Fibroblast of skin of right biceps (primary cell): ENCODE measurements around the gene BRSK2.
"Not testable (repeated sequence)": the region's sequence is repeated elsewhere in the genome, so short reads cannot be mapped to it uniquely, and the experiment has no call there.

Experiments used
- DNase-seq: peaks from one replicate; pipeline ENCODE4 v3.0.0-alpha.2; 2013

The BRSK2 gene

DNA sequence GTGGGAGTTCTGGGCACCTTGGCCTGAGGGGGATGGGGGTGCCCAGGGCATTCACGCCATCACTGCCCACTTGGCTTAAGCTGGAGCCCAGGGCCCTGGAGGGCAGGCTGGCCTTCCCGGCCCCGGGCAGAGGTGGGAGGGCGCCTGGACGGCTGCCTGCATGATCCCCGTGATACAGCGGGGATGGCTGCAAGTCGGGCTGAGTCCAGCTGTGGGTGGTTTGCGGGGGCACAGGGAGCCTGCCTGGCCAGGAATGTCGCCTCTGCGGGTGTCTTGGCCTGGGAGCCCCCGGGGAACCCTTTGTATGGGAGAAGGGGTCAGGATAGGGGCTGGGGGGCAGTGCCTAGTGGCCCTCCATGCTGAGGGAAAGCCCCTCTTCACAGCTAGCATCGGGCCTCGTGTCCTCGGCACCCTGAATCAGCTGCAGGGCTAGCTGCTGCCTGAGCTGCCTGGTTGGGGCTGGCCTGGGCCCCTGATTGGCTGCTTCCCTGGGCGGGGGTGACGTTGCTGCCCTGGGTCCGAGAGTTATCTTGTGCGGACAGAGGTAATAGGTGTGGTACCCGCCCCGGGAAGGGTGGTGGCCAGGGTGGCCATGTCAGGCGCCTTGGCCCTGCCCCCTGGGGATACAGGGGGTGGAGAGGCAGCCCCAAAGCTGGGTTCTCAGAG, 8.3 kb downstream of the BRSK2 start:
- no peak for DNase-seq

DNA sequence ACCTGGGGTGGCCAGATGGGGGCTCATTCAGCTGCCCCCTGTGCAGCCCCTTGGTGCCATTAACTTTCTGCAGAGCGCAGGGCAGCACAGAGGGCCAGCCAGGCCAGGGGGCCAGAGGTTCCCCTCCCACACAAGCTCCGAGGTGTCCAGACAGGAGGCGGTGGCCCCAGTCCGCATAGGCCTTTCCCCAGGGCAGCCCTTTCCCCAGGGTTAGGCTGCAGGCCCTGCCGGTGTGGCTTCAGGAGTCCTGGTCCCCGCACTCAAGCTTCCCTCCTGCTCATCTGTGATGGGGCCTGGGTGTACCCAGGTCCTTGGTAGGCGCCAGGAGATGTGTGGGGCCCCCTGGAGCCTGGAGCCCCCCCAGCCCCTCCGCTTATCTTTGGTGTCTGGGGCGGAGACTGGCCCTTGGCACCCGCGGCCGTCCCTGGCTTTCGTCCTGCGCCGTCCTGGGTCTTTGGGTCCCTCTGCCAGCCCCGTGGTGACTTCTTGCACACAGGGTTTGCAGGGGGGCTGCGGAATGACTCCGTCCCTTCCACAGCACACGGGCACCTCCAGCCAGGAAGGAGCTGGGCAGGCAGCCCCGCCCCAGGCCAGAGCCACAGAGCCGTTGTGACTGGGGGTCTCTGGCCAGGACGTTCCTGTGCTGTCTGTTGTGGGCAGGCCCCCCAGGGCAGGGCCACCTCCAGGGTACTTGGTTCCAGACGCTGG, 8.9 kb downstream of the BRSK2 start:
- no peak for DNase-seq

DNA sequence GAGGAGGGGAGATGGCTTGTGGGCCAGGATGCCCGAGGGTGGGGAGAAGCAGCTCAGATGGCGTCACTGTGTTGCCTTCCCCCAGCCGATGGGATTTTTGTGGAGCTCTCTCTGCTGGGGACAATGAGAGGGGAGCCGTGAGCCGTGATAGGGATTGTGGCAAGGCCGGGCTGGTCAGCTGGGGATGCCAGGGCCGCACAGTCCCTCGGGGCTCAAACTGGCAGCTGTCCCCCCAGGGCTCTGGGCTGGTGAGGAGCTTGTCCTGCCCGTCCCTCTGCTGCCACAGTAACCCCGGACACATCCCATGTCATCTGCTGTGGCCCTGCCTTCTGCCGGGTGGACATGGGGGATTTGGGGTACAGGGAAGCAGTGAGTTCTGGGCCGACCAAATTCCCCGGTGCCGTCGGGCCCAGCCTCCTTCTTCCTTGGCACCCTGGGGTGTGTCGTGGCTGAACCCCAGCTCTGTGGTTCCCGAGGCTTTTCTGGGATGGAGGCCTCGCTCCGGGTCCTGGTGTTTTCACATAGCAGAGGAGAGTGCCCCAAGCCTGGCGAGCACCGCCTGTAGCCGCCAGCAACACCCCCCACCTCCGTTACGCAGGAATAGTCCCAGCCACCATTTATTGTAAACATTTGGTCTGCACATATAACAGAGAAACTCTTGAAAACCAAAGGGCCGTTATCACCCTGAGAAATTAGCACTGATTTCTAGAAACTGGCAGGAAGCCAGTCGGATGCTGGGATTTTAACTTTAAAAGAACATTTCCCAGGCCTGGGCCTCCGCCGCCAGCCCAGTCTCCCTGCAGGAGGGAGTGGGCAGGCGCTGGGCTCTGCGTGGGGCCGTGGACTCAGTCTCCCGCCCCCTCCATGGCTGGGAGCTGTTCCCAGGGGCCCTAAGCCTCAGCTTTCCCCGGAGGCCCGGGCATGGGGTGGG, 9.9 kb downstream of the BRSK2 start:
- DNase-seq: no peak

DNA sequence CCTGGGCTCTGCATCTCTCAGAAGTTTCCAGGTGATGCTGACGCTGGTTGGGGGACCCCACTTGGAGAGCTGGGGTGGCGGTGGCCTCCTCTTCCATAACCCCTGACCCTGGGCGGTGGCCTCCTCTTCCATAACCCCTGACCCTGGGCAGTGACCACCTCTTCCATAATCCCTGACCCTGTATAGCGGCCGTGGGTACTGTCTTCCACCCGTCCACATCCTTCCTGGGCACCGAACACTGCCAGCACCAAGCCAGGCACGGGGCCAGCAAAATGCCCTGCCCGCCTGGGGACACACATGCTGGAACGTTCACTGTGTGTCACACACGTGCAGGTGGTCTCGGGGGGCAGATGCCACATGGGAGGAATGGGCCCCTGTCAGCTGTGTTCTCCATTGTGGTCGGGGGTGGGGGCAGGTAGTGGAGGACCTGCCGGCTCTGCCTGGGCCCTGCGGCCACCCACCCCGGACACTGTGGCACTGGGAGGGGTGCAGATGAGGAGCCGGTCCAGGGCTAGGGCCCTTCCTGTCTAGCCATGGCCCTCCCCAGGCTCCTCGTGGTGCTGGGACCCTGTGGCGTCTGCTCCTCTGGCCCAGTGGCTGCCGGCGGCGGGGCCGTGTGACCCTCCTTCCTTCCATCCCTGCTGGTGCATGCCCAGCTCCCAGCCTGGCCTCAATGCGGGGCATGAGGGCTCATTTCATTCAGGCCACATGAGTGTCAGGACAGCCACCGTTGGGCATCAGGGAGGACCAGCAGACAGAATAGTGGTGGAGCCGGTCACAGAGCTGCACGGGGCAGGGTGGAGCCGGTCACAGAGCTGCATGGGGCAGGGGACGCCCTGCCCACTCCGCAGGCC, 10.8 kb downstream of the BRSK2 start:
- no peak for DNase-seq

DNA sequence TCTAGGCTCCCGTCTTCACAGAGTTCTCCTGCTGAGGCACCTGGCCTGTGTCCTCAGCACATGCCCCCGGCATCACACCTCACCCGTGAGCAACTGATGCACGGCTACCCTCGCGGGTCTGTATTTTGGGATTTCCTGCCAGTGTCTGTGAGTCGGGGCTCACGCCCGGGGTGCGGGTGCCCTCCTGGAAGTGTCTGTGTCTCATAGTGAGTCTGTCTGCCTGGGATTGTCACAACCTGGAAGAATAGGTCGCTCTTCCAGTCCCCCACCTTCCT, 11.4 kb downstream of the BRSK2 start:
- DNase-seq: no peak

DNA sequence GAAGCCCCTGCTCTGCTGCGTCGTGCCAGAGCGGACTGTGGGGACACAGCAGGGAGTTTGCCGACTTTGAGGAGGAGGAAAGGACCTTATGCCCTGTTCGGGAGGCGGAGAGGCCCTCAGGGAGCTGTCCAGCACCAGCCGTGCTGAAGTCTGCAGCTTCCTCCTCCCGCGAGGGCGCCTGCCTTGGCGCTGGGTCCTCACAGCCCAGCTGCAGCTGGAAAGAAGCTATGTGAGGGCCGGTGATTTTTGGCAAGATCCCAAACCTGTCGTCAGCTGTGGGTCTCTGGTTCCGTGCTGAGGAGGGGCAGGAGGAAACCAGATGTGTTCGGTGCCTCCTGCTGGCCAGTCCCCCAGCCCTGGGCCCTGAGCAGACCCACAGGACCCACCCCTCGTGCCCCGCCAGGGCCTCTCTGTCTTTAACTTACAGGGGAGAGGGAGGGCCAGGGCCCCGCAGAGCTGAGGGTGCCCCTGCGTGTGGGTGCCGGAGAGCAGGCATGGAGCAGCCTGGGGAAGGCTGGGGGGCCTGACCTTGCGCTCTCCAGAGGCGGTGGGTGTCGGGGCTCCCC, 12.0 kb downstream of the BRSK2 start:
- DNase-seq: peak; percentile 44

DNA sequence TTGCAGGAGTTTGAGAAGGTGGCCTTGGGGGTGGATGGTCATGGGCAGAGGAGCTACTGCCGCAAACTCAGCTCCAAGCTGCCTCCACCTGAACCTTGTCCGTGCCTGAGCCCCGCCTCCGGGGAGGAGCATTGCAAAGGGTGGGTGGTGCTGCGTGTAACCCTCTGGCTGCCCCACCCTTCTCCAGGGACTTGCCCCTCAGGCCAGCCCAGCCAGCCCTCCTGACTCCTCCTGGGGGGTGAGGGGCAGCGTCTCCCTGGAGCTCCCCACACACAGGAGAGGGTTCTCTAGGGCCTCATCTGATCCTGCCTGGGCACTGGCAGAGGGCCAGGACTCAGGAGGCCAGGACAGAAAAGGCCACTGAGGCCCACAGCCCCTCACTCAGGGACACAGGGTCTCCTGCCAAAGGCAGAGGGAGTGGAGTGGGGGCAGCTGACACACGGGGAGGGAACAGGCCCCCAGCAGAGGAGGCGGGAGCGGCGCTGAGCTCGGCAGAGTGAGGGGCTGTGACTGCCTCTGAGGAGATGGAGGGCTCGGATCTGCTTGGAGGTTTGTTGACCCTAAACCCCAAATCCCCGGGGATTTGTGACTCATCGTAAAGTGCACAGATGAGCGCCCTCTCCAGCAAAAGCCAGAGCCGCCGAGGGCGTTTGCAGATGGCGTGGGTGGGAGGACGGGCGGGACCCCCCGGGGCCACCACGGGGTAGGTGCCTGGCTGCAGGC, 12.8 kb downstream of the BRSK2 start:
- no peak for DNase-seq

DNA sequence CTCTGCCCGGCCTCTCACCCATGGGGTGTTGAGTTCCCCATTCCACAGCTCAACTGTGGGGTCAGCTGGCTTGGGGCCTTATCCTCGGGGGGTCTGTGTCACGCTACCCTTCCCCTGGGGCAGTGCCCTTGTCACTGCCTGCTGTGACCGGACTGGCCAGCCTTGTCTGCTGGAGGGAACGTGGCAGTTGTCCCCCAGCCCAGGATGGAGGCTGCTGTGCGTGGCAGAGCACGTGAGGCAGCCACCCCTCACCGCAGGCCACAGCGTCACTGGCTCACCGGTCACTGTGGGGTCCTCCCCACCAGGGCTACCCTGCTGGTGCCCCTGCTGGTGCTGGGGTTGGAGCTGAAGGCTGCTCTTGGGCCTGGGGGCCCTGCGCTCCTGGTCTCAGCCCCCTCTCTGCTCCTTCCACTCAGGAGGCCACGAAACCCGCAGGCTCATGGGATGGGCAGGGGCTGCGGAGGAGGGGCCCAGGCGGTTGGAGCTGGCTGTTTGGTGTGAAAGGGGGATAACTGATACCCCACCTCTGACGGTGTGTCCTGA, 13.4 kb downstream of the BRSK2 start:
- DNase-seq: no peak

DNA sequence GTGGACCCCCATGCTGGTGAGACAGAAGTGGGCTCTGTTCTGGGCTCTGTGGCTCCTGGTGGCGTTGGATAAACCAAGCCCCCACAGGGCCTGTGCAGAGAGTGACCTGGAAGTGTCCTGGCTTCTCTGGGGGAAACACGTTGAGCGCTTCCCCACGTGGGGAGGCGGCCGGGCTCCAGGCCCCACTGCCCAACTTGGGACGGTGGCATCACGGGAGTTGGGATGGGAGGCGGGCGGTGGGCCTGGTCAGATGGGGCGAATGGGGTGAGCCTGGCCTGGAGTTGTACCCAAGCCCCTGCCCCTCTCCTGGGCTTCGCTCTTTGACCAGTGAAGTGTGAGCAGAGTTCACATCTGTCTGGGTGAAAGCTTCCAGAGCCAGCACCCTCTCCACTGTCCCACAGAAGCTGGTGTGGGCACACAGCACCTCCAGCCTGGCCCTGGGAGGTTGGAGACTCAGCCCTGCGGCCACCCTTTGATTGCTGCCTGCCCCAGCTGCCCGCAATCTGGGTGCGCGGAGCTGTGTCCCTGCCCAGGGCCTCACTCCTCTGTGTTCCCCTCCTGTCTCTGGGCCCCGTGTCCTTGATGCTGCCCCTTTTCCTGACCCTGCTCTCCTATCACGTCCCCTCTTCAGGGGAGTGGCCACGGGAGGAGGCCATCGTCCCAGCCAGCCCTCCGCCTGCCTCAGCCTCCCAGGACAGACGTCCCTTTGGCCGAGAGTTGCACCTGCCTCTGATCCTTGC, 14.2 kb downstream of the BRSK2 start:
- no peak for DNase-seq

DNA sequence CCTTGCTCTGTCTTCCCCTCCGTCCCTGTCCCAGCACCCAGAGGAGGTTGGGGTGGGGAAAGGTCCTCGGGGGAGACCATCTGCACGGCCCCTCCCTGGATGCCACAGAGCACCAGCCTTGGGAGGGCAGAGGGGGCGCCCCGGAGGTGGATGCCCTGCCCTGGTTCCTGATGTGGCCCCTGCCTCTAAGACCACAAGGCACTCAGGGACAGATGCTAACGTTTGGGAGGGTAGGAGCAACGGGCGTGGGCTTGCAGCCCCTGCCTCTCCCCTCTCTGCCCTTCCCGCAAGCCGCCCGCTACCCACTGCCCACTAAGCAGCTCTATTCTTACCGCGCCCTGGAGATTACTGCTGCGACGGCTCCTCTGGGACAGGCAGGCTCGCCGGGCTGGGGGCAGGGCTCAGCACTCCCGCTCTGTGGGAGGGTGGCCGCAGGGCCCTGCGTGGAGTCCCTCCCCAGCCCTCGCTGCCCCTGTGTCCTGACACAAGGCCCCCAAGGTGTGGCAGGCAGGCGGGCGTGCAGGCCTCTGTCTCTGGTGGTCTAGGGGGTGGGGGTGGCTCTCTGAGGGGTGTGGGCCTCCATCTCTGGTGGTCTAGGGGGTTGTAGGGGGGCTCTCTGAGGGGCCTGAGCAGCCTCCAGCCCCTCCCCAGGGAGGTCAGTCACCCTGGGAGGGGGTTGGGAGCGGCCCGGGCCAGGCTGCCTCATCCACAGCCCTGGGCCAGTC, 14.9 kb downstream of the BRSK2 start:
- DNase-seq: no peak

DNA sequence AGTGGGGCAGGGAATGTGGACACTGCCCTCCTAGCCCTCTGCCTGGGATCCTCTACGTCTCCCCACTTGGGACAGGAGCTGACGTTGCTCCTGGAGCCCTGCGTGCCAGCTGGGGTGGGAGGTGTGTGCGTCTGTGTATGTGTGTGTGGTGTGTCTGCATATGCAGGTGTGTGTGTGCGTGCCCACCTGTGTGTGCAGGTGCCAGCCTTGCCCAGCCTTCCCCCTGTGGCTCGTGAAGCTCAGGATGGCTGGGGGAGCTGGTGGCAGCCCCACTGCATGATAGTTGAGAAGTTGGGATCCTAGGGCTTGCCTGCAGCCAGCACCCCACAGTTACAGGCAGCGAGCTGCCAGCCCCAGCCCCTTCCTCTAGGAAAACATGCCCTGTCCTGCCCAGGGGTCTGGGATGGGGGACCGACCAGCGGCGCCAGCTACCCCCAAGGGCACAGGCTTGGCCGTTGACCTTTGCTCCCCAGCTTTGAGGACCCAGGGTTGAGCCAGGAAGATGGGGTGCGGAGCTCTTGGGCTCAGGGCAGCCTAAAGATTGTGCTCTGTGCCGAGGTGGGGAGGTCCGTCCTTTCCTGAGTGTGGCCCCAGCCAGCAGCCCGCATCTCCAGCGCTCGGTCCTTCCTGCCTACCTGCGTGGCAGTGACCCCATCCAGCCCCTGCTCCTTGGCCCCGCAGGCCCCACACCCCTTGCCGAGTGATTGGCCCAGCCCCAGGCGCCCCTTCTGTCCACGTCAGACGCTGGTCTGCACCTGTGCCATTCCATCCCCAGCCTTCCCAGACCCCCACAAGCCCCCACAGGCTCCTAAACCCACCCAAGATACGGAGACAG, 15.7 kb downstream of the BRSK2 start:
- DNase-seq: no peak

DNA sequence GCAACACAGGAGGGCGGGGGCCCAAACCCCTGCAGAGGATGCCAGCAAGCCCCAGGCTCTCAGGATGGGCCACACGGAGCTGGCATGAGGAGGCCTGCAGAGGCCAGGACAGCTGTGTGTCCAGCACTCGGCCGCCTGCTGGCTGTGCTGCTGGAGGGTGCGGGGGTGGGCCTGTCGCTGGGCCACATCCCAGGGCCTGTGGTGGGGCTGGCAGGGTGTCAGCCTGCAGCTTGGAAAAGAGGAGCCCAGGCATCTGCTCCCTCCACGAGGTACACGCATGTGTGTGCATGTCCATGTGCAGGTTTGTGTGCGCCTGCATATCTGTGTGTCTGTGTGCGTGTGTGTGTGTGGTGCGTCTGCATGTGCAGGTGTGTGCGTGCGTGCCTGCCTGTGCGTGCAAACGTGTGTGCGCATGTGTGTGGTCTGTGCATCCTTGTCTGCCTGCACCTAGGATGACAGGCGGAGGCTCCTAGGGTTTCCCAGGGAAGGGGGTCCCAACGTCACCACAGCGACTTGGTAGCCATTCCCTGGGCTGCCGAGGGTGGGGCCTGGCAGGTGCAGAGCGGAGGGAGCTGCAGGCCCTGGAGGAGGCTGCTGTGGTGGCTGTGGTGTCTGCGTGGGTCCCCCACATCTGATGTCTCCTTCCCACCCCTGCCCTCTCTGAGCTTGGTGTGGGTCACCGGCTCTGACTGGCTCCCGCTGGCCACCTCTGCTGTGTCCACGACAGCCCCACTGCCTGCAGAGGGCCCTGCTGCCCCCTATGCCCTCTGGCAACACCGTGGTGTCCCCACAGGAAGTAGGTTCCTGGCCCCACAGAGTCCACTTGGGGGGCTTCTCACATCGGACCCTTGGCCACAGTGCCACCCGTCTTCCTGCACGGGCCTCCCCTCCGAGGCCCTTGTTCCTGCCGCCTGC, 17.1 kb downstream of the BRSK2 start:
- DNase-seq: no peak

DNA sequence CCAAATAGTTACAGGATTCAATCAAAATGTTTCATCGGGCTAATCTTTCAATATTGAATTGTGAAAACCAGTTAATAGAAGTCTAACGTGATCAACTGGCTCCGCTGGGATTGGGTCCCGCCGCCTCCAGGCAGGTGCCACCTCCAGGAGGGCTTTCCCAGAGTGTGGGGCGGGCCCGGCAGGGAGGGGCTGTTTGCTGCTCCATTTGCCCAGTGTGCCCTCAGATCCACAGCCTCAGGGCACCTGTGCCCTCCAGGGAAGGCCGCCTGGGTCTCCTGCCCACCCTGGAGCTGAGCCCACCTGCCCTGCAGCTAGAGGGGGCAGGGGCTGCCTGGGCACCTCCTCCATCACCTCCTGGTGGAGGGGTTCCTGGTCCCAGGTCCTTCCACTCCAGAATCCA, 17.9 kb downstream of the BRSK2 start:
- DNase-seq: no peak

DNA sequence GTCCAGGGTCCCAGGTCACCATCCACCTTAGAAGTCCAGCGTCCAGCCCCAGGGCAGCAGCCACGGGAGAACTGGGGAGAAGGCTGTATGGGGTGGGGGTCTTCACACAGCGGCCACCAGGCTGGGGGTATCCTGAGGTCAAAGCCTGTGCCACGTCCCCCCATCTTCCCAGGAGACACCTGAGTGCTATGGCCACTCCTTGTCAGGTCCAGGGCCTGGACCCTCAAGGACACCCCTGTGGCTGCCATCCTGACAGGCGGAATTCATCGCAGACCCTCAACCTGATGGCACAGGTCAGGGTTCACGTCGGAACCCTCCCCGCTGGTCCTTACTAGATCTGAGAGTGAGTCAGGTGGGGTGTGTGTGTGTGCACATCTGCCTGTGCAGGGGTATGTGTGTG, 18.6 kb downstream of the BRSK2 start:
- DNase-seq: no peak

DNA sequence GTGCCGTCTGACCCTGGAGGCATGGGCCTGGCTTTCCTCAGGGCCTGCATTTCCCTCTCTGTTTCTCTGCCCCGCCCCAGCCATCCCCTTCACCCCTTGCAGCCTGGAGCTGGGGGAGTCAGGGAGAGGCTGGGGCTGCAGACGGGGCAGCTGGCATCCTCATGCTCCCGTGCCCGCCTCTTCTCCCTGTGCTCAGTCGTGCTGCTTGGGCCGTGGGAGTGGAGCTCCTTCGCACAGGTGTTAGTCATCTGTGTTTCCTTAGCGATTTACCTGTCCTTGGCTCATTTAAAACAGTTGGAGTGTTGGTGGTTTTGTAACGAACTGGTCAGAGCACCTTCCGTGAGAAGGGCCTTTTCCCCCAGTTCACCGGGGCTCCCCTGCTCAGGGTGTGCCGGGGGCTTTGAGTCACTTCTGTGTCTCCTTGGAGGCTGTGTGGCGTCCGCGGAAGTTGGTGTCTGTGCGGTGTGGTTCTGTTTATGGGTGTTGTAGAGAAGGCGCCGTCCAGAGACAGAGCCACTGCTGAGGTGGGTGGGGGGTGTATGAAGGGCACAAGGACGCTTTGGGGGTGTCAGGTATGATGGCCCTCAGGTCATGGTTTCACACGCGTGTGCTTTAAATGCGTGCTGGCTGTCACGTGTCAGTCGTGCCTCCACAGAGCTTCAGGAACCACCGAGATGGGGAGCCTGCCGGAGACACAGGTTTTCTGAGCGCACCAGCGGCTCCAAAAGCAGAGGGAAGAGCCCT, 19.5 kb downstream of the BRSK2 start:
- no peak for DNase-seq

DNA sequence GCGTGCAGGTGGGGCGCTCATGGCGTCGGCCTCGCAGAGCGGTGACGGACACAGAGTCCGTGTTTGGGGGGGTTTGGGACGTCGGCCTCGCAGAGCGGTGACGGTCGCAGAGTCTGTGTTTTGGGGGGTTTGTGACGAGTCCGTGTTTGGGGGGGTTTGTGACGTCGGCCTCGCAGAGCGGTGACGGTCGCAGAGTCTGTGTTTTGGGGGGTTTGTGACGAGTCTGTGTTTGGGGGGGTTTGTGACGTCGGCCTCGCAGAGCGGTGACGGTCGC, 20.1 kb downstream of the BRSK2 start:
- DNase-seq: not testable (repeated sequence)
